Smooth muscle cell (in vitro differentiated cells): ENCODE data around the gene ICA1L. TPM values are rescaled to one million over a fixed set of nuclear protein-coding genes. Genes with fewer than 3 reads are reported as not detected.

Experiments
- DNase-seq: peaks from one replicate; lab custom pipeline; 2025; ENCODE audit not compliant: unreplicated experiment; lab: John Stamatoyannopoulos, UW
- H2AFZ ChIP-seq: fragments of 200-600 bp; sonication (generic); 2 replicates; pipeline ENCODE4 v1.6.0; 2016; ENCODE audit warnings: antibody characterized with exemption, low read depth, mild to moderate bottlenecking
- H3F3A ChIP-seq: fragments of 200-600 bp; sonication (generic); 2 replicates; pipeline ENCODE4 v1.6.0; 2017; ENCODE audit warnings: antibody characterized with exemption, low read depth
- H3K27ac ChIP-seq: fragments of 200-600 bp; sonication (generic); 2 replicates; pipeline ENCODE4 v1.5.1; 2016; ENCODE audit warnings: low read depth, mild to moderate bottlenecking
- H3K27me3 ChIP-seq: fragments of 200-600 bp; sonication (generic); 2 replicates; pipeline ENCODE4 v1.6.1; 2016; ENCODE audit warnings: low read depth, mild to moderate bottlenecking
- H3K36me3 ChIP-seq: fragments of 200-600 bp; sonication (generic); 2 replicates; pipeline ENCODE4 v1.5.1; 2016; ENCODE audit warnings: low read depth
- H3K4me1 ChIP-seq: fragments of 200-600 bp; sonication (generic); 2 replicates; pipeline ENCODE4 v1.5.1; 2016; ENCODE audit warnings: low read depth
- H3K4me2 ChIP-seq: fragments of 200-600 bp; sonication (generic); 2 replicates; pipeline ENCODE4 v1.6.0; 2016; ENCODE audit warnings: mild to moderate bottlenecking
- H3K4me3 ChIP-seq: fragments of 200-600 bp; sonication (generic); 2 replicates; pipeline ENCODE4 v1.5.1; 2016; ENCODE audit warnings: mild to moderate bottlenecking
- H3K79me2 ChIP-seq: fragments of 200-600 bp; sonication (generic); 2 replicates; pipeline ENCODE4 v1.6.0; 2016; ENCODE audit warnings: low read depth, mild to moderate bottlenecking
- H3K9ac ChIP-seq: fragments of 200-600 bp; sonication (generic); 2 replicates; pipeline ENCODE4 v1.6.0; 2016; ENCODE audit warnings: low read depth
- H3K9me3 ChIP-seq: fragments of 200-600 bp; sonication (generic); replicated peaks from 2 replicates; pipeline ENCODE4 v1.5.1; 2016; ENCODE audit warnings: low read depth
- H4K20me1 ChIP-seq: fragments of 200-600 bp; sonication (generic); 2 replicates; pipeline ENCODE4 v1.6.0; 2016; ENCODE audit warnings: low read depth
- CTCF ChIP-seq: fragments of 200-600 bp; sonication (generic); IDR thresholded peaks from 2 replicates; pipeline ENCODE4 v1.5.1; 2017; ENCODE audit warnings: borderline replicate concordance, mild to moderate bottlenecking, antibody characterized with exemption; ENCODE audit not compliant: insufficient read depth, poor library complexity, severe bottlenecking
- WGBS: methylation state at CpG from one replicate; pipeline ENCODE4 v1.1.7; 2016; ENCODE audit warnings: low lambda C conversion rate; 5-methylcytosine and 5-hydroxymethylcytosine counted together
- polyA plus RNA-seq: library from polyadenylated mRNA; unstranded; fragments of >200 nt; fragmentation: Nextera tagmentation; extraction: Ambion mirVana; gene quantifications from 2 replicates; pipeline ENCODE4 v1.2.1, GENCODE V29; 2016
- total RNA-seq: library from RNA; depleted of rRNA; stranded (reverse); fragments of >200 nt; gene quantifications from 2 replicates; pipeline ENCODE4 v1.2.3, GENCODE V29; 2014

ICA1L gene
- total and polyA plus RNA-seq, 2 experiments from 2014 or later: 0.66 to 5.8 TPM

GRCh38 chr2:202778217-202778616, 93.3 kb downstream of the ICA1L start:
- no peaks in the 10 kb centered on the region for H3K36me3 ChIP-seq
- no peak overlapping the region for H3K9ac ChIP-seq
- no peak for DNase-seq
- no peaks in the 10 kb centered on the region for H3K79me2 ChIP-seq
- H3F3A ChIP-seq: no peaks in the 10 kb centered on the region
- no peak for TF ChIP-seq CTCF
- no peaks in the 10 kb centered on the region for H3K4me1 ChIP-seq
- no peak overlapping the region for H3K4me2 ChIP-seq
- no peaks in the 10 kb centered on the region for H4K20me1 ChIP-seq
- H3K9me3 ChIP-seq: no peaks in the 10 kb centered on the region
- WGBS: 94% methylated on average over 2 of the region's 2 CpGs
- H3K4me3 ChIP-seq: no peak overlapping the region
- no peak overlapping the region for H2AFZ ChIP-seq
- no peak overlapping the region for H3K27ac ChIP-seq
- no peaks in the 10 kb centered on the region for H3K27me3 ChIP-seq

- TF ChIP-seq CTCF: no peak
- Histone ChIP-seq H3K4me3 (no peak overlapping the region), H3K27me3 (no peaks in the 10 kb centered on the region), H3K9ac (no peak overlapping the region), H3K4me2 (no peak overlapping the region), H3K27ac (no peak overlapping the region), H3K79me2 (no peaks in the 10 kb centered on the region), H4K20me1 (no peaks in the 10 kb centered on the region), H2AFZ (no peak overlapping the region), H3F3A (peaks cover 8% of the 10 kb centered on the region), H3K36me3 (no peaks in the 10 kb centered on the region), H3K4me1 (peaks cover 4% of the 10 kb centered on the region), H3K9me3 (no peaks in the 10 kb centered on the region)
- 98% methylated on average over 37 of the region's 37 CpGs for WGBS
- DNase-seq: no peak
These were observed 97.5 kb downstream of the ICA1L start for GRCh38 chr2:202774104-202774503.

GRCh38 chr2:202773301-202773973, 98.1 kb downstream of the ICA1L start:
- no peaks in the 10 kb centered on the region for H3K9me3 ChIP-seq
- no peak for TF ChIP-seq CTCF

GRCh38 chr2:202771741-202772460, 99.7 kb downstream of the ICA1L start:
- DNase-seq: no peak
- H3K27ac ChIP-seq: peak overlapping the region; percentile 76
- TF ChIP-seq CTCF: no peak
- H3K4me2 ChIP-seq: peak overlapping the region; percentile 40
- H4K20me1 ChIP-seq: no peaks in the 10 kb centered on the region
- peak overlapping the region; percentile 12 for H3K9ac ChIP-seq
- no peaks in the 10 kb centered on the region for H3K27me3 ChIP-seq
- H3K4me3 ChIP-seq: no peak overlapping the region
- H3K36me3 ChIP-seq: no peaks in the 10 kb centered on the region
- 28% methylated on average over 7 of the region's 7 CpGs for WGBS
- no peak overlapping the region for H2AFZ ChIP-seq
- H3K79me2 ChIP-seq: no peaks in the 10 kb centered on the region
- peaks cover 8% of the 10 kb centered on the region for H3F3A ChIP-seq
- peaks cover 5% of the 10 kb centered on the region for H3K4me1 ChIP-seq
- H3K9me3 ChIP-seq: no peaks in the 10 kb centered on the region

More at GRCh38 chr2:202773301-202773973, 98.1 kb downstream of the ICA1L start:
- Histone ChIP-seq H3K4me1 (peaks cover 5% of the 10 kb centered on the region), H3K9ac (no peak overlapping the region), H3K36me3 (no peaks in the 10 kb centered on the region), H3F3A (peaks cover 8% of the 10 kb centered on the region), H2AFZ (no peak overlapping the region), H3K4me2 (no peak overlapping the region), H3K27me3 (no peaks in the 10 kb centered on the region), H3K27ac (peak overlapping the region; percentile 76), H4K20me1 (no peaks in the 10 kb centered on the region), H3K4me3 (no peak overlapping the region), H3K79me2 (no peaks in the 10 kb centered on the region)
- no peak for DNase-seq
- WGBS: 43% methylated on average over 6 of the region's 6 CpGs
